GM18519 (cell line): ENCODE measurements around the gene TRPM3.
"Not testable (repeated sequence)": the region's sequence is repeated elsewhere in the genome, so short reads cannot be mapped to it uniquely, and the experiment has no call there.

Experiments used
- ATAC-seq: cut with Tn5 transposase; IDR thresholded peaks from one replicate; pipeline ENCODE4 v1.9.1; 2021; ENCODE audit warnings: mild to moderate bottlenecking, moderate library complexity; ENCODE audit not compliant: unreplicated experiment, low FRiP score

Gene TRPM3

GRCh38 chr9:70791936-70792335 is 329.5 kb downstream of the TRPM3 start:
- ATAC-seq, result no peak

GRCh38 chr9:70789086-70789485 is 332.3 kb downstream of the TRPM3 start:
- ATAC-seq, result no peak

GRCh38 chr9:70784456-70784855 is 337.0 kb downstream of the TRPM3 start:
- no peak for ATAC-seq

GRCh38 chr9:70778568-70778967 is 342.9 kb downstream of the TRPM3 start:
- ATAC-seq, result no peak

GRCh38 chr9:70773579-70773978 is 347.8 kb downstream of the TRPM3 start:
- no peak for ATAC-seq

- ATAC-seq, result no peak
Observed at GRCh38 chr9:70772601-70773000, 348.8 kb downstream of the TRPM3 start.

- no peak for ATAC-seq
Observed at GRCh38 chr9:70765946-70766345, 355.5 kb downstream of the TRPM3 start.

- ATAC-seq, result no peak
Observed at GRCh38 chr9:70761139-70761670, 360.2 kb downstream of the TRPM3 start.

GRCh38 chr9:70760228-70760627 is 361.2 kb downstream of the TRPM3 start:
- ATAC-seq, result no peak

GRCh38 chr9:70753311-70753710 is 368.1 kb downstream of the TRPM3 start:
- no peak for ATAC-seq

- no peak for ATAC-seq
Observed at GRCh38 chr9:70749066-70749465, 372.4 kb downstream of the TRPM3 start.

GRCh38 chr9:70747261-70747718 is 374.1 kb downstream of the TRPM3 start:
- no peak for ATAC-seq

- no peak for ATAC-seq
Observed at GRCh38 chr9:70746760-70747159, 374.7 kb downstream of the TRPM3 start.

GRCh38 chr9:70746316-70746715 is 375.1 kb downstream of the TRPM3 start:
- no peak for ATAC-seq

- not testable (repeated sequence) for ATAC-seq
Observed at GRCh38 chr9:70724794-70725193, 396.6 kb downstream of the TRPM3 start.

- not testable (repeated sequence) for ATAC-seq
Observed at GRCh38 chr9:70724025-70724424, 397.4 kb downstream of the TRPM3 start.

GRCh38 chr9:70706797-70707196 is 414.6 kb downstream of the TRPM3 start:
- ATAC-seq, result not testable (repeated sequence)

GRCh38 chr9:70701163-70701562 is 420.3 kb downstream of the TRPM3 start:
- no peak for ATAC-seq

- ATAC-seq, result no peak
Observed at GRCh38 chr9:70696694-70697335, 424.6 kb downstream of the TRPM3 start.

- ATAC-seq, result no peak
Observed at GRCh38 chr9:70694758-70695157, 426.7 kb downstream of the TRPM3 start.

GRCh38 chr9:70693186-70693585 is 428.2 kb downstream of the TRPM3 start:
- ATAC-seq, result no peak

- no peak for ATAC-seq
Observed at GRCh38 chr9:70692431-70692830, 429.0 kb downstream of the TRPM3 start.
